Dendritic cell treated with granulocyte-macrophage colony-stimulating factor and Interleukin-4, amounts not matched to agents 40 ng/mL and 50 ng/mL, for 4 days (primary cell): ENCODE data around the gene BCL7A.

Experiments
- H3K27ac Mint-ChIP-seq: one replicate; pipeline ENCODE4 v1.8.0; 2022; ENCODE audit warnings: mild to moderate bottlenecking, mixed read lengths
- H3K27me3 Mint-ChIP-seq: one replicate; pipeline ENCODE4 v1.8.0; 2022; ENCODE audit warnings: mild to moderate bottlenecking, mixed read lengths
- H3K36me3 Mint-ChIP-seq: one replicate; pipeline ENCODE4 v1.8.0; 2022; ENCODE audit warnings: low read depth, mixed read lengths
- H3K4me1 Mint-ChIP-seq: one replicate; pipeline ENCODE4 v1.8.0; 2022; ENCODE audit warnings: low read depth, mixed read lengths
- H3K4me3 Mint-ChIP-seq: one replicate; pipeline ENCODE4 v1.8.0; 2022; ENCODE audit warnings: mild to moderate bottlenecking, moderate library complexity, mixed read lengths
- H3K9me3 Mint-ChIP-seq: one replicate; pipeline ENCODE4 v1.8.0; 2022; ENCODE audit warnings: mixed read lengths
- intact Hi-C: fragments of 100-400 bp; cut with micrococcal nuclease; formaldehyde crosslinking; loops from one replicate; pipeline ENCODE4 v1.15.0; 2022

BCL7A gene

GRCh38 chr12:121990114-121990647 is 31.5 kb upstream of the BCL7A start:
- intact Hi-C loops = no loop called here
- no peaks in the 10 kb centered on the region for H3K36me3 Mint-ChIP-seq
- peaks cover 33% of the 10 kb centered on the region for H3K4me1 Mint-ChIP-seq
- H3K4me3 Mint-ChIP-seq = no peak overlapping the region
- H3K27ac Mint-ChIP-seq = no peak overlapping the region
- H3K9me3 Mint-ChIP-seq = no peaks in the 10 kb centered on the region
- no peaks in the 10 kb centered on the region for H3K27me3 Mint-ChIP-seq

- no peak overlapping the region for H3K4me3 Mint-ChIP-seq
- no peaks in the 10 kb centered on the region for H3K36me3 Mint-ChIP-seq
- H3K27me3 Mint-ChIP-seq = no peaks in the 10 kb centered on the region
- intact Hi-C loops = no loop called here
- peak overlapping the region; percentile 78 for H3K27ac Mint-ChIP-seq
- H3K4me1 Mint-ChIP-seq = peaks cover 40% of the 10 kb centered on the region
- H3K9me3 Mint-ChIP-seq = no peaks in the 10 kb centered on the region
Measured at GRCh38 chr12:121990692-121991603, 30.7 kb upstream of the BCL7A start.

GRCh38 chr12:121992059-121992879 is 29.4 kb upstream of the BCL7A start:
- peaks cover 48% of the 10 kb centered on the region for H3K4me1 Mint-ChIP-seq
- intact Hi-C loops = no loop called here
- no peak overlapping the region for H3K4me3 Mint-ChIP-seq
- H3K36me3 Mint-ChIP-seq = no peaks in the 10 kb centered on the region
- peak overlapping the region; percentile 78 for H3K27ac Mint-ChIP-seq
- peaks cover 1% of the 10 kb centered on the region for H3K27me3 Mint-ChIP-seq
- no peaks in the 10 kb centered on the region for H3K9me3 Mint-ChIP-seq

GRCh38 chr12:121996050-121996944 is 25.4 kb upstream of the BCL7A start:
- Mint-ChIP-seq H3K4me3 (no peak overlapping the region), H3K27ac (no peak overlapping the region), H3K27me3 (peaks cover 1% of the 10 kb centered on the region), H3K36me3 (no peaks in the 10 kb centered on the region), H3K9me3 (no peaks in the 10 kb centered on the region), H3K4me1 (peaks cover 29% of the 10 kb centered on the region)
- intact Hi-C loops = no loop called here

GRCh38 chr12:121996945-121997612 is 24.6 kb upstream of the BCL7A start:
- peaks cover 21% of the 10 kb centered on the region for H3K4me1 Mint-ChIP-seq
- H3K9me3 Mint-ChIP-seq = no peaks in the 10 kb centered on the region
- no peak overlapping the region for H3K4me3 Mint-ChIP-seq
- intact Hi-C loops = no loop called here
- H3K27me3 Mint-ChIP-seq = peaks cover 3% of the 10 kb centered on the region
- no peaks in the 10 kb centered on the region for H3K36me3 Mint-ChIP-seq
- no peak overlapping the region for H3K27ac Mint-ChIP-seq

GRCh38 chr12:122001466-122002209 is 20.0 kb upstream of the BCL7A start:
- Mint-ChIP-seq H3K4me3 (no peak overlapping the region), H3K4me1 (peaks cover 6% of the 10 kb centered on the region), H3K27me3 (peaks cover 35% of the 10 kb centered on the region), H3K9me3 (no peaks in the 10 kb centered on the region), H3K27ac (no peak overlapping the region), H3K36me3 (no peaks in the 10 kb centered on the region)
- intact Hi-C loops = no loop called here

GRCh38 chr12:122003651-122004611 is 17.8 kb upstream of the BCL7A start:
- Mint-ChIP-seq H3K36me3 (no peaks in the 10 kb centered on the region), H3K4me3 (no peak overlapping the region), H3K27ac (no peak overlapping the region), H3K4me1 (no peaks in the 10 kb centered on the region), H3K9me3 (no peaks in the 10 kb centered on the region), H3K27me3 (peaks cover 34% of the 10 kb centered on the region)
- intact Hi-C loops = no loop called here

GRCh38 chr12:122004633-122005071 is 17.0 kb upstream of the BCL7A start:
- Mint-ChIP-seq H3K4me1 (no peaks in the 10 kb centered on the region), H3K4me3 (no peak overlapping the region), H3K9me3 (no peaks in the 10 kb centered on the region), H3K27ac (no peak overlapping the region), H3K27me3 (peaks cover 34% of the 10 kb centered on the region), H3K36me3 (no peaks in the 10 kb centered on the region)
- intact Hi-C loops = no loop called here

GRCh38 chr12:122005252-122005776 is 16.4 kb upstream of the BCL7A start:
- peaks cover 34% of the 10 kb centered on the region for H3K27me3 Mint-ChIP-seq
- no peaks in the 10 kb centered on the region for H3K36me3 Mint-ChIP-seq
- H3K4me1 Mint-ChIP-seq = peaks cover 2% of the 10 kb centered on the region
- H3K4me3 Mint-ChIP-seq = no peak overlapping the region
- H3K27ac Mint-ChIP-seq = no peak overlapping the region
- no peaks in the 10 kb centered on the region for H3K9me3 Mint-ChIP-seq
- intact Hi-C loops = no loop called here

- peak overlapping the region; percentile 24 for H3K27ac Mint-ChIP-seq
- H3K36me3 Mint-ChIP-seq = no peaks in the 10 kb centered on the region
- H3K4me3 Mint-ChIP-seq = no peak overlapping the region
- H3K27me3 Mint-ChIP-seq = peaks cover 34% of the 10 kb centered on the region
- H3K9me3 Mint-ChIP-seq = no peaks in the 10 kb centered on the region
- intact Hi-C loops = no loop called here
- peaks cover 10% of the 10 kb centered on the region for H3K4me1 Mint-ChIP-seq
Measured at GRCh38 chr12:122006186-122006926, 15.3 kb upstream of the BCL7A start.

GRCh38 chr12:122009741-122010140 is 11.9 kb upstream of the BCL7A start:
- Mint-ChIP-seq H3K36me3 (no peaks in the 10 kb centered on the region), H3K27ac (no peak overlapping the region), H3K9me3 (no peaks in the 10 kb centered on the region), H3K4me3 (no peak overlapping the region), H3K4me1 (peaks cover 32% of the 10 kb centered on the region), H3K27me3 (peaks cover 8% of the 10 kb centered on the region)
- intact Hi-C loops = no loop called here
